ENCODE data around the gene PIP4K2A. TPM values are rescaled to one million over a fixed set of nuclear protein-coding genes. Genes with fewer than 3 reads are reported as not detected.
A peak's percentile ranks its signal among the peaks of the same experiment; 100 is the strongest.
"Not testable (repeated sequence)": the region's sequence is repeated elsewhere in the genome, so short reads cannot be mapped to it uniquely, and the experiment has no call there.

PIP4K2A gene
- polyA plus RNA-seq, 10 donors = 15.0 to 25.3 (median 21.1) TPM

- DNase-seq = no peak
Measured at GRCh38 chr10:22556774-22557173, 157.6 kb downstream of the PIP4K2A start.

- DNase-seq = peak; percentile 82 to 97 (median 91)
Measured at GRCh38 chr10:22554461-22555182, 159.8 kb downstream of the PIP4K2A start.

- DNase-seq = no peak
Measured at GRCh38 chr10:22553452-22553995, 160.9 kb downstream of the PIP4K2A start.

GRCh38 chr10:22552888-22553378 is 161.4 kb downstream of the PIP4K2A start:
- peak in 2 of 3 donors; percentile 20 to 45 for DNase-seq

- no peak for DNase-seq
Measured at GRCh38 chr10:22551681-22552365, 162.6 kb downstream of the PIP4K2A start.

GRCh38 chr10:22550732-22551131 is 163.6 kb downstream of the PIP4K2A start:
- peak in 1 of 3 donors; percentile 31 for DNase-seq

- no peak for DNase-seq
Measured at GRCh38 chr10:22548344-22548743, 166.0 kb downstream of the PIP4K2A start.

- no peak for DNase-seq
Measured at GRCh38 chr10:22545643-22546042, 168.7 kb downstream of the PIP4K2A start.

- no peak for DNase-seq
Measured at GRCh38 chr10:22544325-22545068, 169.9 kb downstream of the PIP4K2A start.

GRCh38 chr10:22542773-22543172 is 171.6 kb downstream of the PIP4K2A start:
- no peak for DNase-seq

- DNase-seq = no peak
Measured at GRCh38 chr10:22541900-22542299, 172.5 kb downstream of the PIP4K2A start.

- no peak for DNase-seq
Measured at GRCh38 chr10:22539579-22540298, 174.6 kb downstream of the PIP4K2A start.

- DNase-seq = no peak
Measured at GRCh38 chr10:22537810-22538209, 176.6 kb downstream of the PIP4K2A start.

- DNase-seq = no peak
Measured at GRCh38 chr10:22536620-22537019, 177.8 kb downstream of the PIP4K2A start.

GRCh38 chr10:22534849-22535604 is 179.4 kb downstream of the PIP4K2A start:
- no peak for DNase-seq

- no peak for DNase-seq
Measured at GRCh38 chr10:22531441-22531840, 182.9 kb downstream of the PIP4K2A start.

- DNase-seq = no peak
Measured at GRCh38 chr10:22531008-22531407, 183.4 kb downstream of the PIP4K2A start.

- no peak for DNase-seq
Measured at GRCh38 chr10:22527520-22527919, 186.9 kb downstream of the PIP4K2A start.

- DNase-seq = not testable (repeated sequence)
Measured at GRCh38 chr10:22524333-22524732, 190.0 kb downstream of the PIP4K2A start.

- DNase-seq = not testable (repeated sequence)
Measured at GRCh38 chr10:22520645-22521044, 193.7 kb downstream of the PIP4K2A start.
